ENCODE measurements around the gene DNAJB6.

The DNAJB6 gene

DNA sequence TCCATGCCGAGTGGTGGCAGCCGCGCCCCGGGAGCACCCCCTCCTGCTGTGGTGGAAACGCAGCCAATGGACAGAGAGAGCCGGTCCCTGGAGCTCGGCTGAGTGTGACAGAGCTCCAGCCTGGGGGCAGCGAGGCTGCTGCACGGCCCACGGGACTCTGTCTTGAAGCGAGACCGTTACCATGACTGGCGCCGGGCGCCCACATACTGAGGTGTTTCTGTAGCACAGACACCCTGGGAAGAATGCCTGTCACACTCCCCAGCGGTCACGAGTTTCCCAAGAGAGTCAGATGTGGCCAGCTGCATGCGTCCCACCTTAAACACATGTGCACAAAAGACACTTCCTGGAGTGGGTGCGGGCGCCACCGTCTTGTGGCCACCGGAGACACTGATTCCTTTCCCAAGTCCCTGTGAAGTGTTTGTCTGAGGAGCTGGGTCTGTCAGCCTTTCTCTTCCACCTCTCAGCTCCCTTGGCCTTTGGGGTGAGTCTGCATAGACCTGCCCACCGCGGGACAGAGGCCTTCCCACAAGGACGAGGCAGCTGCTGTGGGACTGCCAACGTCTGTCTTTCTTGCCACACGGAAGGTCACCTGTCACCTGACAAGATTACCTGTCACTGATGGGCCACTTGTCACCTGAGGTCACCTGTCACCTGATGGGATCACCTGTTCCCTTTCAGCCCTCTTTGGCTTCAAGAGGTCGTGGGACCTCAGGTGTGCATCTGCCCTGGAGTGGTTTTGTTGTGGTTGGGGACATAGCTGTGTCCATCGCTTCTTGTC lies 94.6 kb downstream of the DNAJB6 start:
- DNase-seq: no peak

DNA sequence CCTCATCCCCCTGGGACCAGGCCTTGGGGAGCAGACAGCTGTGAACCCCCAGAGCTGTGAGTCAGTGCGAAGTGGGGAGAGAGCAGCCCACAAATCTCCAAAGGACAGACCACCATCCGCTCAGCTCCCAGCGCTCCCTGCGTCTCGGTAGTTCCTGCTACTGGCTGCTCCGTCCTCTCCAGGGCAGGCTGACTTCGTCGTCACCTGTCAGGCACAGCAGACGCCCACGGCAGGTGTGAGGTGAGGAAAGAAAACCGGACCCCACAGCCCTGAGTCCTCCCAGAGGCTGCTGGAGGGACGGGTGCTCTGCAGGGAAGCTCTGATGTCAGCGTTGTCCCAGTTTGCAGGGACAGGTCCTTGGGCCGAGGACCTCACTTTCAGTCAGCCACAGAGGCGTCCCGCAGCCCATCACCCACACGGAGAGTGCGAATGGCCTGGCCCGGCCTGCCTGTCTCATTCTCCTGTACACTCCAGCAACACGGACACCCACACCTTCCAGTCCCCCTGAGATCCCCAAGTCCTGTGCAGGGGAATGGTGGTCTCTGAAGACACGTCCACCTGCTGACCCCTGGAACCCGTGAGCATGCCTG lies 95.2 kb downstream of the DNAJB6 start:
- DNase-seq: no peak

DNA sequence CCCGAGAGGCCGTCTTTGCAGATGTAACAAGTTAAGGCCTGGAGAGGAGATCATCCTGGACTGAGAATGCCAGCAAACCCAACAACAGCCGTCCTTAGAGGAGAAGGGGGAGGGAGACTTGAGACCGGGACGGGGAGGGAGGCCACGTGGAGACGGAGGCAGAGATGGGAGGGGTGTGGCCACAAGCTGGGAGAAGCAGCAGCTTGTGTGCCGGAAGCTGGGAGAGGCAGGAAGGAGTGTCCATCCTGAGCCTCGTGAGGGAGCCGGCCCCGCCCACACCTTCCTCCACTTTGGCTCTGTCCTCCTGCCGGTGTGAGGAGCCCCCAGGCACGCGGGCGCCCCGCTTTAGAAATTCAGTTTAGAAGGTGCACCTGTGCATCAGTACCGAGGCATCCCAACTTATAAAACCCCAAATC lies 95.7 kb downstream of the DNAJB6 start:
- peak; percentile 91 for DNase-seq

DNA sequence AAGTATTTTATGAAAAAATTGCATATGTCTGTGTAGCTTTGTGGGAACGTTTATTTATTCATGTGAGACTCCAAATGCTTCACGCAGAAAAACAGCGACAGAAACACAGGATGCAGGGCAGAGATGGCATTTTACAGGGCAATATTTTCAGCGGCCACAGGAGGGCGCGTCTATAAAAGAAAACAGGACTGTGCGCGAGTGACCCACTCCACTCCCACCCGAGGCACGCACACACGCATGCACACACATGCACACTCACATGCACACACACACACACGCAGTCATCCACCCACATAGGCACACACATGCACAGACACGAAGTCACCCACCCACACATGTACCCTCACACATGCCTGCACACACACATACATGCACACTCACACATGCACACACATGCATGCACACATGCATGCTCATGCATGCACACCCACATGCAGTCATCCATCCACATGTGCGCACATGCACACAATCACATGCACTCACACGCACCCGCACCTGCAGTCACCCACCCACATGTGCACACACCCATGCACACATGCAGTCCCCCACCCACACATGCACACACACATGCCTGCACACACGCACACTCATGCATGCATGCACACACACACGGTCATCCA lies 96.3 kb downstream of the DNAJB6 start:
- peak; percentile 79 for DNase-seq

DNA sequence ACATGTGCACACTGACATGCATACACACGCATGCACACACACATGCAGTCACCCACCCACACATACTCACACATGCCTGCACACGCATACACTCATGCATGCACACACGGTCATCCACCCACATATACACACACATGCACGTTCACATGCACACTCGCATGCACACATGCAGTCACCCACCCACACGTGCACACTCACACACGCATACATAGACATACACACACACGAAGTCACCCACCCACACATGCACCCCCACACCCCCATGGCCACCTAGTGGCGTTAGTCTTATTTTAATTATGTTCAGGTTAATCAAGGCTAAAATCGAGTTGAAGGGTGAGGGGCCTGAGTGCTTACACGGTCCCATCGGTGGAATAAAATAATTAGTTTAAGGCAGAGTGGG lies 96.8 kb downstream of the DNAJB6 start:
- DNase-seq: no peak

DNA sequence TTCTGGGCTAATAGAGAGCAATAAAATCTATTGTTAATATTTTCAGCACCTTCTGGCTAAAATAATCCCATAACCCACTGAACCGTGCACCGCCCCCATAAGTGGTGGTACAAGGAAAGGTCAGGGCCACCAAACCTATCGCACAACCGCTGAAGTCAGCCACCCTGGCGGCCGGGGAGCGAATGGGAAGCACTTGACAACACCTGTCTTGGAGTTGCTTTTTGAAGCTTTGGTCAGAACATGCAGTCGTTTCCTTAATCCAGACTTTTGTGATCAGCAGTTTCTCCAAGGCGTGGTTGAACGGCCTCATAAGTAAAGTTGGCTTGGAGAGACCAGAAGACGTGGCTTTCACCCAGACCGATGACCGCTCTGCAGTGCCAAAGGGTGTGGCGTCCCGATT lies 97.4 kb downstream of the DNAJB6 start:
- DNase-seq: no peak

DNA sequence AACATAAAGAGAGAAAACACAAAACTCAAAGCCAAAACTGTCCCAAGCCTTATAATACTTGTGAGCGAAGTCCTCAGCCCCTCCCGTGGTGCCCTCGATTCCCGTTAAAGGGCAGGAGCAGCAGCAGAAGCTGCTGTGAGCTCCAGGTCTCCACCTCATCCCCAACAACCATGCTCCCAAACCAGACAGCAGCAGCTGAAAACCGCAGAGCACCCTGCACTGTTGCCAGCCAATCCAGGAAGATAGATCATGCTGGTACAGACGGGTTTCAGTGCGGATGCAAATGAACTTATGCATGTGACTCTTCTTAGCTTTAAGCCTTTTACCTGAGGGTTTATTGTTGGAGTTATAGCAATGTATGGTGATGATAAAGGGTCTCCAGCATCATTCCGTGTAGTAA lies 97.9 kb downstream of the DNAJB6 start:
- no peak for DNase-seq

DNA sequence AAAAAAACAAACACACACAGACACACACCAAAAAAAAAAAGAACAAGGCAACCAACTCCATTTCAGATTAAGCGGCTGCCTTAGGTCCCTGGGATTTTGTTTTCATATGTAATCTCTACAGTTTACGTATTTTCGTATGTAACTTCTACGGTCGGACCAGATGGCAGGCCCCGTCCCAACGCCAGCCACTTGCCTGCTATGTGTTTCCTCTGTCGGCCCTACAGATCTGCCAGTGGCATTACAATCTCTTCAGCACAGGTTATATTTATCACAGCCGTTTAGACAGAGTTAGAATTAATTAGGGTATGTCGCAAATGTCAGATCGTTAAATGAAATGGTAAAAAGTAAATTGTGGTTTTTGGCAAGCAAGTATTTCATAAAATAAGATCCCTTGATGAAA lies 99.3 kb downstream of the DNAJB6 start:
- DNase-seq: no peak

DNA sequence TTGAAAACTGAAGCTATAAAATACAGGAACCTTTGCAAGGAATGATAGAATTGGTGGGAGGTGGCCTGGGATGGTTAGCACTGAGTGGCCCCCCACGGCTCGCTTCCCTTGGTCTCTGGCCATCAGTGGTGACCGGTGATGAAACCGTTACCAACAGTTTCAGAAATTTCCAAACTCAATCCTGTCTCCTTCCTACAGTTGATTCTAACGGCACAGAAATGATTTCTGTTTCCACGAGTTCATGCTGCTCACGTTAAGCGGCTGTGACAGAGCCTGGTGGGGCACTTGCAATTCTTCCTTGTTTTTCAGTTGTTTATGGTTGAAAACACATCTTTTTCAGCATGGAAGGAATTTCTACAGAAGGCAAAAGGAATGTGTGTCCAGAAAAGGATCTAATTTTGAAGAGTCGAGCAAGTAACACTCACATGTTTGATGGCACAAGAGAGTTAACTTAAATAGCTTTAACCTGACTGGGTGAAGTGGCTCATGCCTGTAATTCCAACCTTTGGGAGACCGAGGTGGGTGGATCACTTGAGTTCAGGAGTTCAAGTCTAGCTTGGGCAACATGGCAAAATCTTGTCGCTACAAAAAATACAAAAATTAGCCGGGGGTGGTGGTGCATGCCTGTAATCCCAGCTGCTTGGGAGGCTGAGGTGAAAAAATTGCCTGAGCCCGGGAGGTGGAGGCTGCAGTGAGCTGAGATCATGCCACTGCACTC lies 100.1 kb downstream of the DNAJB6 start:
- no peak for DNase-seq

DNA sequence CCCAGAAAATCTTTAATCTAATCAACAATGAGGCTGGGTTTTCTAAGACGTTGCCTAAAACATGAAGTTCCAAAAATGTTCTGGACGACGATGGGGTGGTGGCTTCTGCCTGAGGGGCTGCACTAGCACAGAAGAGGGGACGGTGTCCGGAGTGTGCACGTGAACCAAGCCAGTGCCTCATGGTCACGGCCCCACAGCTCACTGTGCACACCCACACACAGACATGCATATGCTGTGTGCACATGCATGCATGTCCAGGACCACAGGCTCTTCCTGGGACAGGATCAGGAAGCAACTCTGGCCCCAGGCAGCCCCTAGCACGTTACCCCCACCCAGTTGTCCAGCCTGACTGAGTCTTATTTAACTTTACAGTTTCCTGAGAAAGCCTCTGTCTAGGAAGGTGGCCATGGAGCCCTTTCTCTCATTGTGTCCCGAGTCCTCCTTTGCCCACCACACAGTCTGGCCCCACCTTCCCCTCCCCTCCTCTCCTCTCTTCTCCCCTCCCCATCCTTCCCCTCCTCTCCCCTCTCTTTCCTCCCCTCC lies 100.8 kb downstream of the DNAJB6 start:
- no peak for DNase-seq

DNA sequence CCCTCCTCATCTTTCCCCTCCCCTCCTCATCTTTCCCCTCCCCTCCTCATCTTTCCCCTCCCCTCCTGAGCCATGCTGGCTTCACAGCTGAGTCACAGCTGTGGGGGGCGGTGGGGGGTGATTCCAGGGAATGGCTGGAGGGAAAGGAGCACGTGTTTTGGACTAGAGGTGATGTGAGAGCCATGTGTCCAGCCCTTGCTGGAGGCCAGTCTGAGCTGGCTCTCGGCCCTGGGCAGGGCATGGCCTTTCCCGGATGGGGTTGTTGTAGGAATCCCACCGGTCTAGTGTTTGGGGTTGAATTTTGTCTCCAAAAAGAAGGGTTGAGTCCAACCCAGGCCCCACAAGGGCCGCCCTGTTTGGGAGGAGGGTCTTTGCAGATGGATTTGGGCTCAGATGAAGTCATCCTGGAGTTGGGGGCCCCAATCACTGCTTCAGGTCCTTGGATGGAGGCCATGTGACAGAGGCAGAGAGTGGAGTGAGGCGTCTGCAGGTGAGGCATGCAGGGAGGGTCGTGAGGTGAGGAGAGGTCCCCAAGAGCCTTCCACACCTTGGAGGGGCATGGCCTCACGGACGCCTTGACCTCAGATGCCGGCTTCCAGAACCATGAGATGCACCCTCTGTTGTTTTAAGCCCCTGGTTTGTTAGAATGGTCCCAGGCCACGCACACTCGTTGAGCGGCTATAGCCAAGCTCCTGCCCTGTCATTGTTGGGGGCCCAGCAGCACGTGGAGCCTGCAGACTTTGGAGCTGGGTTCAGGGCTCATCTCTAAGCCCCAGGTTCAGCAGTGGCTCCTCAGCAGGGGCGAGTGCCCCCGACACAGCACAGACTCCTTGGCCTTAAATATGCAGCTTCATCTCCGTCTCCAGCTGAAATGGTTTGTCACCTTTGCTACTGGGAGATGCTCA lies 101.6 kb downstream of the DNAJB6 start:
- DNase-seq: no peak

DNA sequence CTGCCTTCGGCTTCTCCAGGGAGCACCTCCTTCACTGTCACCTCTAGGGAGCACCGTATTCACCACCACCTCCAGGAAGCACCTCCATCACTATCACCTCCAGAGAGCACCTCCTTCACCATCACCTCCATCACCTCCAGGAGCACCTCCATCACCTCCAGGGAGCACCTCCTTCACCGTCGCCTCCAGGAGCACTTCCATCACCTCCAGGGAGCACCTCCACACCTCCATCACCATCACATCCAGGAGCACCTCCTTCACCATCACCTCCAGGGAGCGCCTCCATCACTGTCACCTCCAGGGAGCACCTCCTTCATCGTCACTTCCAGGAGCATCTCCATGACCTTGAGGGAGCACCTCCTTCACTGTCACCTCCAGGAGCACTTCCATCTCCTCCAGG lies 102.3 kb downstream of the DNAJB6 start:
- DNase-seq: no peak

DNA sequence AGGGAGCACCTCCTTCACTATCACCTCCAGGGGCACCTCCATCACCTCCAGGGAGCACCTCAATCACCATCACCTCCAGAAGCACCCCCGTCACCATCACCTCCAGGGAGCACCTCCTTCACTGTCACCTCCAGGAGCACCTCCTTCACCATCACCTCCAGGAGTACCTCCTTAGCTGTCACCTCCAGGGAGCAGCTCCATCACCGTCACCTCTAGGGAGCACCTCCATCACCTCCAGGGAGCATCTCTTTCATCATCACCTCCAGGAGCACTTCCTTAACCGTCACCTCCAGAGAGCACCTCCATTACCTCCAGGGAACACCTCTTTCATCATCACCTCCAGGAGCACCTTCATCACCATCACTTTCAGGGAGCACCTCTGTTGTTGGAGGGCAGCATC lies 103.0 kb downstream of the DNAJB6 start:
- no peak for DNase-seq

DNA sequence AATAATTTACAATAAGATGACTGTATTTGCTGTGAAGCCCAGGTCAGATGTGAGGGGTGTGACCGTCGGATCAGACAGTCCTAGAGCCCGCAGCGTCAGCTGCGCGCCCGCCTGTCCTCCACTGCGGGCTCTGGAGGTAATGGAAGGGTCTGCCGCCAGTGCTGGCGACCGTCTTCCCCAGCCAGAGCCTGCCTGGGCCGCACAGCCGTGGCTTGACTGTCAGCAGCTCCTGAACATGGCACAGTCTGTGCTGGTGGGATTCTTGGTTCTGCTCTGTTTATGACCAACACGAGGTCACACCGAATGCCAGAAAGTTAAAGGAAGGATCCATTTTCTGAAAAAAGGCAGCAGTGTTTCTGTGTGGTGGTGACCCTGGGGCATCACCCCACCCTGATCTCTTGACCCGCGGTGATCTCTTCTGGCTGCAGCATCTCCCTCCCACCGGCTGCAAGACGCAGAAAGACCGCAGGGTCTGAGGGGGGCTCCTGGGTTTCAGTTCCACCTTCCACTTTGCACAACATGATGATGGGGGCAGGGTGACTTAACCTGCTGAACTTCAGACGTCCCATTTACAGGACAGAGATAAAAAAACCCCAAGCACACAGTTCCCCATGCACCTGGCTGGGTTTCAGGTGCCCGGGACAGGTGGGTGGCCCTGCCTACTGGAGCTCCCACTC lies 103.7 kb downstream of the DNAJB6 start:
- no peak for DNase-seq

DNA sequence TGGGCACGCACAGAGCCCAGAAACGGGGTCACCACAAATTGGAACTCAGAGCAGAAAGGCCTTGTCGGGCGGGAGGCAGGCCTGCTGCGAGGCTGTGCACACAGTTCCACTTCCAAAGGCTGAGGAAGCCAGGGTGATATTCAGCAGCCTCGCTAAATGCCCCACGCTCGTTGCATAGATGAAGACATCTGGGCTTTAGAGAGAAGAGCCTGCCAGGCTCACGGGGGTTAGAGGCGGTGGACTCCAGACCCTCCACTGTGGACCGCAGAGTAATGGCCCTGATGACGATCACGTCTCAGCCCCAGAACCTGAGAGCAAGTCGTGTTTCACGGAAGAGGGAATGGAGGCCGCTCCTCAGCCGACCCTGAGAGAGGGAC lies 104.2 kb downstream of the DNAJB6 start:
- no peak for DNase-seq

DNA sequence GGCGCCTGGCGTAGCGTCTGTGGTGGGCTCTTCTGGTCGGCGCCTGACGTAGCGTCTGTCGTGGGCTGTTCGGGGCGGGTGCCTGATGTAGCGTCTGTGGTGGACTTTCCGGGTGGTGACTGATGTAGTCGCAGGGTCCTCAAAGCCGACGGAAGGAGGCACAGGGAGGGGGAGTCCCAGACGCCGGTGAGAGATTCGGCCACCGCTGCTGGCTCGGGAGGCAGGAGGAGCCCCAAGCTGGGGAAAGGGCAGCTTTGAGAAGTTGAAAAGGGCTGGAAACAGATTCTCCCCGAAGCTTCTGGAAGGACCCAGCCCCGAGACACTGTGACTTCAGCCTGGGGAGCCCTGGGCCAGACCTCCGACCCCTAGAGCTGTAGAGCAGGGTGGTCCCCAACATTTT lies 105.7 kb downstream of the DNAJB6 start:
- no peak for DNase-seq

DNA sequence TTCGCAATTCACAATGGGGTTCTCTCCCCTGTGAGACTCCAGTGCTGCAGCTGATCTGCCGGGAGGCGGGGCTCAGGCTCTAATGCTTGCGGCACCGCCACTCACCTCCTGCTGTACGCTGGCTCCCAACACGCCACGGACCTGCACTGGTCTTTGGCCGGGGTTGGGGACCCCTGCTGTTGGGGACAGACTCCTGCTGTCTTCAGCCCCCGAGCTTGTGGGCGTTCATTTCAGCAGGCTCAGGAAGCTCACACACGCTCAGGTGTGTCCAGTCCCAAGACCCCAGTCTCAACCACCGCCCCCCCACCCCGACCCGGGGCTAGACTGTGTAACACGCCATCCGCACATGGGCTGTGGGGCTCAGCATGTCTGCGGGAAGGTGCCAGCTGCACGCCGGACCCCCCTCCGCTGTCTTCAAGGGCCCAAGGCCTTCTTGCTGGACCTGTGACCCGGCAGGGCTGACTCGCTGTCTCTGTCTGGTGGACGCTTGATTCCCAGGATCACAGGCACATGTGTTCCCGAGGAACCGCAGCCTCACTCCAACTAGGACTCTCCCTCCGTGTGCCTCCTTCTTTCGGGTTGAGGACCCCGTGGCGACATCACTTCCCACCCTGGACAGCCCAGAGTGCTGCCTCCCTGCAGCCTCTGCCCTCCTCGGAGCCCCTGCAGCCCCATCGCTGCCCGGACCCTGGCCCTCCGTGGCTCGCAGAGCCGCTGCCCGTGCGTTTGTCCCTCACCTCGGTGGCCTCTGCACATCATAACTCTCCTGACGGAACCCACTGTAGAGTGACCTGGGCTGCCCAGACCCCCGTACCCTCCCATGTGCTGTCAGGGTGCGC lies 106.4 kb downstream of the DNAJB6 start:
- DNase-seq: no peak

DNA sequence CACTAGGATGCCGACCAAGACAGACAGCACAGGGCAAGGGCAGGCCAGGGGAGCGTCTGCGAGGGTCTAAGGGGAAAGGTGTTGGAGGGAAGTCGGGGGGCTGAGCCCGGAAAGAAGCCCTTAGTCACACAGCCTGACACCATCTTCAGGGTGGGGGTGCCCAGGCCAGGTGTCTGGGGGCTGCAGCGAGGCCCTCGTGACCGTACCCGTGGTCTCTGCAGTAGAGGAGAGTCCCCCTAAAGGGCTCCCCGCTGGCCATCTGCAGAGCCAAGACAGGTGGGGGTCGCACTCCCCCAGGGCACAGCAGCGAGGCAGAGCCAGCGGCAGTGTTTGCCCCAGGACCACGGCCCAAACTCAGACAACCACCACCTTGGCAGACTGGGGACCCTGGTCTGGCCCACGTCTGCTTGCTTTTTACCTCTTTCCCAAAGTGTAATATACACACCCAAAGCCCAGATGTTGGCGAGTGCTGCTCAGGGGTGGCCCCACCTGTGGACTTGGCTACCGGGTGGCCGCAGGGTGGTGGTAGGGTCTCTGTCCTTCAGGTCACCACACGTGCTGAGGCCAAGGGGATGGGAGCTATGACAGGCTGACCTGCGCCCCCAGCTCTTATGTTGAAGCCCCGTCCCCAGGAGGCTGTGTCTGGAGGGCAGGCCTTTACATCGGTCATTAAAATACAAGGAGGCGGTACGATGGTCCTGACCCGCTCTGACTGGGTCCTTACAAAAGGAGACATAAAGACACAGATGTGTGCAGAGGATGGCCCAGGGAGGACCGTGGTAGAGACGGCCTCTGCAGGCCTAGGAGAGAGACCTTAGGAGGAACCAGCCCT lies 107.4 kb downstream of the DNAJB6 start:
- DNase-seq: no peak

DNA sequence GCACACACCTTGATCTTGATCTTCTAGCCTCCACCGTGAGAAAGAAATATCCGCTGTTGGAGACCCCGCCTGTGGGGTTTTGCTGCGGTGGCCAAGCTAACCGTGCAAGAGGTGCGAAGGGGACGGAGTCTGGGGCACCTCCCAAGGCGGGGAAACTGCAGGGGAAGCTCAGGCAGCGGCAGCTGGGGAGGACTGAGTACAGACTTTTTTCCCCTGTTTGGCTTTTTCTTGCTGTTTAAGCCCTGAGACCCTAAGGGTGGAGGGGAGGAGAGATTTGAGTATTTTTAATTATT lies 108.0 kb downstream of the DNAJB6 start:
- no peak for DNase-seq

Measured in NCI-H69 (cell line).